H9 (cell line): ENCODE data around the gene RAD54L. TPM values are rescaled to one million over a fixed set of nuclear protein-coding genes. Genes with fewer than 3 reads are reported as not detected.

Source experiments
- DNase-seq: peaks from one replicate; pipeline ENCODE4 v3.0.0-alpha.2; 2017
- H2AFZ ChIP-seq: one replicate; pipeline ENCODE4 v1.6.1; 2013; ENCODE audit warnings: mild to moderate bottlenecking, low read length, control low read depth, moderate library complexity
- H2AK5ac ChIP-seq: 2 replicates; pipeline ENCODE4 v1.6.1; 2013; ENCODE audit warnings: low read length, control low read depth, mixed read lengths; ENCODE audit not compliant: insufficient read length
- H2BK120ac ChIP-seq: one replicate; pipeline ENCODE4 v1.6.1; 2013; ENCODE audit warnings: low read depth, mild to moderate bottlenecking, low read length, control low read depth, inconsistent platforms; ENCODE audit not compliant: poor library complexity, severe bottlenecking
- H2BK12ac ChIP-seq: 2 replicates; pipeline ENCODE4 v1.6.1; 2013; ENCODE audit warnings: low read length, control low read depth, mixed read lengths, low read depth; ENCODE audit not compliant: insufficient read length
- H2BK15ac ChIP-seq: 2 replicates; pipeline ENCODE4 v1.6.1; 2013; ENCODE audit warnings: low read depth, low read length, control low read depth
- H2BK20ac ChIP-seq: one replicate; pipeline ENCODE4 v1.6.1; 2013; ENCODE audit warnings: low read depth, mild to moderate bottlenecking, low read length, control low read depth, inconsistent platforms; ENCODE audit not compliant: poor library complexity, severe bottlenecking
- H2BK5ac ChIP-seq: 2 replicates; pipeline ENCODE4 v1.6.1; 2013; ENCODE audit warnings: low read length, control low read depth, mixed read lengths; ENCODE audit not compliant: insufficient read length
- H3K14ac ChIP-seq: 2 replicates; pipeline ENCODE4 v1.6.1; 2013; ENCODE audit warnings: low read length, control low read depth; ENCODE audit not compliant: insufficient read depth
- H3K18ac ChIP-seq: 2 replicates; pipeline ENCODE4 v1.6.1; 2013; ENCODE audit warnings: low read depth, mild to moderate bottlenecking, mixed read lengths, low read length, control low read depth; ENCODE audit not compliant: insufficient read length
- H3K23ac ChIP-seq: 2 replicates; pipeline ENCODE4 v1.6.1; 2013; ENCODE audit warnings: low read length, control low read depth, mixed read lengths, low read depth; ENCODE audit not compliant: insufficient read length
- H3K23me2 ChIP-seq: 2 replicates; pipeline ENCODE4 v1.6.1; 2013; ENCODE audit warnings: low read depth, mild to moderate bottlenecking, mixed read lengths, low read length, control low read depth; ENCODE audit not compliant: insufficient read length, poor library complexity, severe bottlenecking
- H3K27ac ChIP-seq: 2 replicates; pipeline ENCODE4 v1.5.1; 2013; ENCODE audit warnings: low read length, control low read depth, mixed read lengths, low read depth; ENCODE audit not compliant: insufficient read length
- H3K27me3 ChIP-seq: 2 replicates; pipeline ENCODE4 v1.6.1; 2013; ENCODE audit warnings: low read length, control low read depth, inconsistent platforms; ENCODE audit not compliant: insufficient read depth
- H3K4ac ChIP-seq: 2 replicates; pipeline ENCODE4 v1.6.1; 2013; ENCODE audit warnings: low read depth, mild to moderate bottlenecking, control low read depth, inconsistent platforms, low read length, moderate library complexity
- H3K4me1 ChIP-seq: 2 replicates; pipeline ENCODE4 v1.6.1; 2013; ENCODE audit warnings: low read length, control low read depth, inconsistent platforms; ENCODE audit not compliant: insufficient read depth
- H3K4me2 ChIP-seq: 2 replicates; pipeline ENCODE4 v1.6.1; 2013; ENCODE audit warnings: low read length, control low read depth, mixed read lengths; ENCODE audit not compliant: insufficient read length, insufficient read depth
- H3K56ac ChIP-seq: 2 replicates; pipeline ENCODE4 v1.6.1; 2013; ENCODE audit warnings: low read depth, mild to moderate bottlenecking, mixed read lengths, low read length, control low read depth; ENCODE audit not compliant: insufficient read length
- H3K79me1 ChIP-seq: 2 replicates; pipeline ENCODE4 v1.6.1; 2013; ENCODE audit warnings: low read depth, mild to moderate bottlenecking, moderate library complexity, low read length, control low read depth, inconsistent platforms; ENCODE audit not compliant: insufficient read depth, poor library complexity, severe bottlenecking
- H3K79me2 ChIP-seq: 2 replicates; pipeline ENCODE4 v1.6.1; 2013; ENCODE audit warnings: low read length, control low read depth, inconsistent platforms; ENCODE audit not compliant: insufficient read depth
- H3K9ac ChIP-seq: 2 replicates; pipeline ENCODE4 v1.6.1; 2013; ENCODE audit warnings: low read length, control low read depth, mixed read lengths; ENCODE audit not compliant: insufficient read length; ENCODE audit errors: extremely low read depth
- H3K9me3 ChIP-seq: one replicate; pipeline ENCODE4 v1.6.1; 2013; ENCODE audit warnings: low read depth, low read length, inconsistent platforms; ENCODE audit not compliant: control insufficient read depth
- H3T11ph ChIP-seq: one replicate; pipeline ENCODE4 v1.6.1; 2013; ENCODE audit warnings: mild to moderate bottlenecking, low read length, control low read depth, inconsistent platforms
- H4K20me1 ChIP-seq: one replicate; pipeline ENCODE4 v1.6.1; 2013; ENCODE audit not compliant: control insufficient read depth, insufficient read length, insufficient read depth
- H4K5ac ChIP-seq: 2 replicates; pipeline ENCODE4 v1.6.1; 2013; ENCODE audit warnings: low read depth, mild to moderate bottlenecking, mixed read lengths, low read length, control low read depth; ENCODE audit not compliant: insufficient read length
- H4K8ac ChIP-seq: replicated peaks from 2 replicates; pipeline ENCODE4 v1.6.1; 2013; ENCODE audit warnings: low read length, control low read depth, mixed read lengths, low read depth; ENCODE audit not compliant: insufficient read length
- H4K91ac ChIP-seq: 2 replicates; pipeline ENCODE4 v1.6.1; 2013; ENCODE audit warnings: low read depth, mild to moderate bottlenecking, moderate library complexity, mixed read lengths, low read length, control low read depth; ENCODE audit not compliant: insufficient read length
- H3K27ac Mint-ChIP-seq, 3 experiments: 2 replicates in 2 of 3; 3 replicates in 1 of 3; pipeline ENCODE4 v1.8.0; 2020 to 2021; ENCODE audit warnings: mixed read lengths in 3 of 3, mild to moderate bottlenecking in 1 of 3, moderate library complexity in 1 of 3
- H3K27me3 Mint-ChIP-seq: 2 replicates; pipeline ENCODE4 v1.8.0; 2021; ENCODE audit warnings: low read depth, mild to moderate bottlenecking, moderate library complexity, mixed read lengths
- H3K36me3 Mint-ChIP-seq, 3 experiments: 2 replicates in 2 of 3; 3 replicates in 1 of 3; pipeline ENCODE4 v1.8.0; 2020 to 2021; ENCODE audit warnings: low read depth in 3 of 3, mixed read lengths in 3 of 3; ENCODE audit not compliant: insufficient read depth in 1 of 3
- H3K4me1 Mint-ChIP-seq, 2 experiments: 2 replicates each; pipeline ENCODE4 v1.8.0; 2020; ENCODE audit warnings: mixed read lengths in 2 of 2
- H3K4me3 Mint-ChIP-seq, 2 experiments: 2 replicates in 1 of 2; 3 replicates in 1 of 2; pipeline ENCODE4 v1.8.0; 2020 to 2021; ENCODE audit warnings: mild to moderate bottlenecking in 2 of 2, mixed read lengths in 2 of 2, moderate library complexity in 1 of 2
- H3K9me3 Mint-ChIP-seq, 2 experiments: 2 replicates in 1 of 2; 3 replicates in 1 of 2; pipeline ENCODE4 v1.8.0; 2020; ENCODE audit warnings: mild to moderate bottlenecking in 2 of 2, mixed read lengths in 2 of 2, moderate library complexity in 1 of 2
- WGBS: extraction: QIAGEN DNeasy Blood & Tissue Kit; methylation state at CpG from one replicate; pipeline ENCODE4 v1.1.7; 2013; ENCODE audit warnings: missing lambda C conversion rate, low lambda C conversion rate, mixed read lengths; ENCODE audit not compliant: insufficient read length; ENCODE audit errors: extremely low coverage; 5-methylcytosine and 5-hydroxymethylcytosine counted together
- total RNA-seq: library from RNA; stranded (reverse); gene quantifications from 2 replicates; pipeline ENCODE4 v1.2.1, GENCODE V29; 2021
- TF ChIP-seq, protein P1 (sequence below): fragments of 200-600 bp; sonication (generic); conservative IDR thresholded peaks from 3 replicates; pipeline ENCODE4 v1.8.0; 2021; ENCODE audit warnings: antibody characterized with exemption, mild to moderate bottlenecking

The RAD54L gene
- total RNA-seq, 1 experiment from 2014 or later, result 43.4 TPM

DNA sequence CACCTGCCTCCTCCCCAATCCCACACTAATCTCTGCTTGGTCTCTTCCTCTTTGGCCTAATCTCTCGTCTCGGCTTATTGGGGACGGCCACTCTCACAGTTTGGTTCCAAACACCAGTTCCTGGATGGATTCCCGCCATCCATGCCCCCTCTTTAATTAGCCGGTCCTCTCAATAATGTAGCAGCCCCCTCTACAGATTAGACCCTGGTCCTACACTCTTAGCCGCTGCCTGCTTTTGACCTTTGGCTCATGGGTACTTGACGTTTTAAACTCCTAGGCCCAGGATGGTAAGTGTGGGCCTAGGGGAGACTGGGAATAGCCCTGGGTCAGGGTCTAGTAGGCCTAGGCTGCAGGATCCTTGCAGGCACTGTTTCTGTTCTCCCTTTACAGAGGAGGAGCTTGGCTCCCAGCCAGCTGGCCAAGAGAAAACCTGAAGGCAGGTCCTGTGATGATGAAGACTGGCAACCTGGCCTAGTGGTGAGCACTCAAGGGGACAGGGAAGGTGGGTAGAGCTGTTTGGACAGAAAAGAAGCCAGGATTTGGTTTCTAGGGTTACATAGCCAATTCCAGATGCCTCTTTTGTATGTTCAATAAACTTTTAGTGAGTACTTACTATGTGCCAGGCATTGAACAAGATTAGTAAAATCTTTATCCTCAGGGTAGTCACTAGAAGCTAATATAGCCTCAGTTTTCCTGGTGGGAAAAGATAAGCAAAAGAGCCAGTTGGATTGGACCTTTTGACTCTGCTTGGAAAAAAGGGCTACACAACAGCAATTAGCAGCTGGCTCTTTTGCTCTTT is 758 bp downstream of the RAD54L start:
- no peak overlapping the region for H2BK120ac ChIP-seq
- H3K27ac Mint-ChIP-seq, result peak overlapping the region; percentile 87 to 99 (median 97)

More for the DNA sequence above, 758 bp downstream of the RAD54L start:
- H3K36me3 Mint-ChIP-seq, result peaks cover 36 to 43% (median 42%) of the 10 kb centered on the region in 3 experiments; a peak in 6 of 7 replicates
- Histone ChIP-seq H4K20me1 (no peaks in the 10 kb centered on the region), H2BK15ac (no peak overlapping the region), H4K8ac (no peak overlapping the region), H3K23me2 (peaks cover 6% of the 10 kb centered on the region), H3K14ac (peak overlapping the region; percentile 91; the same call in 1 of the 2 replicates), H3T11ph (no peak overlapping the region), H4K5ac (peak overlapping the region; percentile 34), H4K91ac (no peak overlapping the region), H3K9me3 (no peaks in the 10 kb centered on the region), H2AFZ (no peak overlapping the region), H3K27ac (peak overlapping the region; percentile 78), H2BK12ac (no peak overlapping the region), H3K79me1 (peaks cover 4% of the 10 kb centered on the region), H3K23ac (no peak overlapping the region), H3K27me3 (no peaks in the 10 kb centered on the region), H2BK5ac (peak overlapping the region; percentile 80), H3K9ac (peak overlapping the region; percentile 97), H3K18ac (peak overlapping the region; percentile 96), H3K4me1 (no peaks in the 10 kb centered on the region), H3K4me2 (peak overlapping the region; percentile 86), H3K79me2 (peaks cover 4% of the 10 kb centered on the region; the same call in 1 of the 2 replicates), H3K4ac (no peak overlapping the region; the same call in 1 of the 2 replicates), H2BK20ac (no peak overlapping the region), H3K56ac (no peak overlapping the region), H2AK5ac (no peak overlapping the region)
- TF ChIP-seq, protein P1, sequence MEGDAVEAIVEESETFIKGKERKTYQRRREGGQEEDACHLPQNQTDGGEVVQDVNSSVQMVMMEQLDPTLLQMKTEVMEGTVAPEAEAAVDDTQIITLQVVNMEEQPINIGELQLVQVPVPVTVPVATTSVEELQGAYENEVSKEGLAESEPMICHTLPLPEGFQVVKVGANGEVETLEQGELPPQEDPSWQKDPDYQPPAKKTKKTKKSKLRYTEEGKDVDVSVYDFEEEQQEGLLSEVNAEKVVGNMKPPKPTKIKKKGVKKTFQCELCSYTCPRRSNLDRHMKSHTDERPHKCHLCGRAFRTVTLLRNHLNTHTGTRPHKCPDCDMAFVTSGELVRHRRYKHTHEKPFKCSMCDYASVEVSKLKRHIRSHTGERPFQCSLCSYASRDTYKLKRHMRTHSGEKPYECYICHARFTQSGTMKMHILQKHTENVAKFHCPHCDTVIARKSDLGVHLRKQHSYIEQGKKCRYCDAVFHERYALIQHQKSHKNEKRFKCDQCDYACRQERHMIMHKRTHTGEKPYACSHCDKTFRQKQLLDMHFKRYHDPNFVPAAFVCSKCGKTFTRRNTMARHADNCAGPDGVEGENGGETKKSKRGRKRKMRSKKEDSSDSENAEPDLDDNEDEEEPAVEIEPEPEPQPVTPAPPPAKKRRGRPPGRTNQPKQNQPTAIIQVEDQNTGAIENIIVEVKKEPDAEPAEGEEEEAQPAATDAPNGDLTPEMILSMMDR, result peak; percentile 61
- peak overlapping the region; percentile 93 to 96 for H3K4me3 Mint-ChIP-seq
- no CpG with 5 or more reads among the region's 7 CpGs for WGBS
- no peaks in the 10 kb centered on the region for H3K27me3 Mint-ChIP-seq
- DNase-seq, result peak; percentile 63
- peaks cover 9 to 17% of the 10 kb centered on the region in 2 experiments for H3K4me1 Mint-ChIP-seq
- no peaks in the 10 kb centered on the region for H3K9me3 Mint-ChIP-seq
